GM13977 (cell line): ENCODE results near the gene PLA2G7.

ENCODE experiments used
- DNase-seq: peaks from one replicate; pipeline ENCODE4 v3.0.0; 2012; ENCODE audit warnings: low spot score
- CTCF ChIP-seq: IDR thresholded peaks from 2 replicates; pipeline ENCODE4 v1.5.1; 2012; ENCODE audit warnings: mild to moderate bottlenecking, control low read depth; ENCODE audit not compliant: insufficient read depth; ENCODE audit errors: extremely low read depth, missing control alignments
- in situ Hi-C: fragments of 300-500 bp; cut with MboI; formaldehyde crosslinking; loops from one replicate; pipeline ENCODE4 v1.12.0; 2022; ENCODE audit warnings: low sequenced_read_pairs, low pct_unique_long_range_greater_than_20kb, mixed read lengths, inconsistent platforms; ENCODE audit not compliant: unreplicated experiment

PLA2G7 gene

GRCh38 chr6:46690911-46691451 is 44.2 kb downstream of the PLA2G7 start:
- DNase-seq = no peak
- in situ Hi-C loops = no loop called here
- TF ChIP-seq CTCF = no peak

- DNase-seq = no peak
- no peak for TF ChIP-seq CTCF
- in situ Hi-C loops = no loop called here
Observed at GRCh38 chr6:46690141-46690755, 44.9 kb downstream of the PLA2G7 start.

GRCh38 chr6:46689657-46690056 is 45.5 kb downstream of the PLA2G7 start:
- no peak for TF ChIP-seq CTCF
- no peak for DNase-seq
- in situ Hi-C loops = no loop called here

GRCh38 chr6:46688966-46689335 is 46.2 kb downstream of the PLA2G7 start:
- TF ChIP-seq CTCF = no peak
- DNase-seq = no peak
- in situ Hi-C loops = no loop called here

- TF ChIP-seq CTCF = no peak
- in situ Hi-C loops = no loop called here
- DNase-seq = no peak
Observed at GRCh38 chr6:46688117-46688965, 46.8 kb downstream of the PLA2G7 start.

GRCh38 chr6:46687619-46688097 is 47.5 kb downstream of the PLA2G7 start, which contains the start of gene TDRD6:
Gene TDRD6 (plus strand): TSS chr6:46687885. CDS start chr6:46688129, 244 bp downstream.
- no peak for TF ChIP-seq CTCF
- no peak for DNase-seq
- in situ Hi-C loops = no loop called here
